ENCODE data around the gene COA3.

COA3 gene

DNA sequence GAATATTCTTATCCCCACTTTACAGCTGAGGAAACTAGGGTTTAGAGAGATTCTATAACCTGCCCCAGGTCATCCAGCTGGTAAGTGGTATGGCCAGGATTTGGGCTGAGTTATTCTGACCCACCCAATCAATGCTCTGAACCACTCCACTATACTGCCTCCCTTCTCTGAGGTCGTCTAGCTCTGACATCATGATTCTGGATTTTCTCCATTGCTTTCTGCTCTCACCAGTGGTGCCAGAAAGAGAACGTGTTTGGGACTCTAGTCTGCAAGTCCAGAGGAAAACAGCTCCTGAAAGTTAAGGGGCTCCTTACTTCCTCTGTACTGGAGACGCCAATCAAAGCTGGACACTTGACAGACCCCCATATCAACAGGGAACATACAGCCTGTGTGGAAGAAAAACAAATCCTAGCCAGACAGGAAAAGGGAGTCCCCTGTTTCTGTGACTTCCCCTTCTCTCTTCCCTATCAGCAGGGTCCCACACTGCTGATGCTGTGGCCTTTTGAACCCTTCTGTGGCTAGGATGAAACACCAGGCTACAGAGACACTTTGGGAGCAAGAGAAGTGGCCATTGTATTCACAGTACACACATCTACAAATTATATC, 47.7 kb downstream of the COA3 start:
- DNase-seq (ENCODE audit: low spot score): no peak

DNA sequence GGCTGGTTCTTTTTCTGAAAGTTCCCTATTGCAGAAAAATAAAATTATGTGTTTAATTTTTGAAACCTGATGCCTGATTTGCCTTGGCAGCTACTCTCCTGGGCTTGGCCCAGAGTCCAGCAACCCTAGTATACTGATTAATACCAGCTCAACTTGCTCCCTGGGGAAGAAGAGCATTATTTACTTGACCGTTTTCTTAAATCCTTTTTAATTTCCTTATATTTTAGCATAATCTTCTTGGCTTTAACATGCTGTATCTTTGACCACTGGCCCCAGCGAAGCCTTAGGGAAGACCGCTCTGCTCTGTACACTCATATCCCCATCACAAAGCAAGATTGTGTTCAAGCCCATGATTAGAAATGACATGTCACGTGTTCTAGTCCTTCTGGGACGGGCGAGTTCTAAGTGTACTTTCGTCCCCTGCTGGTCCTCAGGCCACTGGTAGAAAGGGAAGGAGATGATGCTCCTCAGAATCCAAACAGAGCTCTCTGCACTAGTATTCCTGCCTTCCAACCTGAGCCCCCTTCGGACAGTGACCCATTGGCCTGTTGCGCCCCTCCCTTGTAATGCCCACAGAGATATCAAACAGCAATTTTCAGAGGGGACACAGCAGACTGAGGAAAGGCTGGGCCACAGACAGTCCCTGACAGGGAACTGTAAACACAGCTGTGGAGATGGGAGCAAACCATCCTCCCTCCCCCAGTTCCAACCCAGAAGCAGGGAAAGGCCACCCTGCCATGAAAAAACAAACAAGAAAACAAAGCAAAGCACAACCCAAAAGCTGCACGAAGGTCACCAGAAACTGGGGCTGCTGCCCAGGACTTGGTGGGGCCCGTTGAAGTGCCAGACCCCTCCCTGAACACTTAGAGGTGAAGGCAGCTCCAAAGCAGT, 49.4 kb downstream of the COA3 start:
- no peak for DNase-seq (ENCODE audit: low spot score)

DNA sequence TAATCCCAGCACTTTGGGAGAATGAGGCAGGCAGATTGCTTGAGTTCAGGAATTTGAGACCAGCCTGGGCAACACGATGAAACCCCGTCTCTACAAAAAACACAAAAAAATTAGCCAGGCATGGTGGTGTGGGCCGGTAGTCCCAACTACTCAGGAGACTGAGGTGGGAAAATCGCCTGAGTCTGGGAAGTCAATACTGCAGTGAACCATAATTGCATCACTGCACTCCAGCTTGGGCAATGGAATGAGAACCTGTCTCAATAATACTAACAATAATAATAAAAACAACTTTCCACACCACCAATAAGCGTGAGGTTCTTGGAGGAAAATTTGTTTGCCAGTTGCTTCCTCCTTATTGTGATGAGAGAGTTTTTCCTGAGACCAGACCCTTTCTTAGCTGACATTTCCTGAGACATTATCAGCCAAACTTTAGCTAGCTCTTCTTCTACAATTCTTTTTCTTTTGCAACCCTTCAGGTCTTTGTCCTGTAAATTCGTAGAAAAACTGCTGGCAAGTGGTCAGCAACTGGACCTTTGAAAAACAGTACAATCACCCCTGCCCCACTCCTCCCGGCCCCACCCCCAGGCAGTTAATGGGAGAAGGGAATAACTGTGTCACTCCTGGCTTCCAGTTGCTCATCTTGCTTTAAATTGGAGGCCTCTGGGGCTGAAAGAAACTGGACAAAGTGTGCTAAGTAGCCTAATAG, 50.1 kb downstream of the COA3 start:
- no peak for DNase-seq (ENCODE audit: low spot score)

Data from HuH-7 (cell line).